GDM1 (cell line): ENCODE data around the gene TUBB2B.
"Not testable (repeated sequence)": the region's sequence is repeated elsewhere in the genome, so short reads cannot be mapped to it uniquely, and the experiment has no call there.

Experiments
- DNase-seq: peaks from one replicate; lab custom pipeline; 2025; lab: John Stamatoyannopoulos, UW

TUBB2B gene

GRCh38 chr6:3258201-3258600, 30.7 kb upstream of the TUBB2B start:
- no peak for DNase-seq

GRCh38 chr6:3253597-3253961, 26.1 kb upstream of the TUBB2B start:
- no peak for DNase-seq

GRCh38 chr6:3252861-3253596, 25.6 kb upstream of the TUBB2B start:
- no peak for DNase-seq

- DNase-seq, result no peak
Measured at GRCh38 chr6:3252369-3252768, 24.9 kb upstream of the TUBB2B start.

GRCh38 chr6:3251462-3252314, 24.2 kb upstream of the TUBB2B start:
- peak; percentile 62 for DNase-seq

GRCh38 chr6:3250231-3250675, 22.8 kb upstream of the TUBB2B start:
- DNase-seq, result no peak

GRCh38 chr6:3249821-3250220, 22.4 kb upstream of the TUBB2B start:
- no peak for DNase-seq

GRCh38 chr6:3247255-3248146, 20.0 kb upstream of the TUBB2B start:
- DNase-seq, result no peak

- DNase-seq, result no peak
Measured at GRCh38 chr6:3245216-3245615, 17.8 kb upstream of the TUBB2B start.

GRCh38 chr6:3244832-3245161, 17.3 kb upstream of the TUBB2B start:
- DNase-seq, result not testable (repeated sequence)

GRCh38 chr6:3244003-3244831, 16.8 kb upstream of the TUBB2B start:
- DNase-seq, result no peak

GRCh38 chr6:3242768-3243167, 15.3 kb upstream of the TUBB2B start:
- no peak for DNase-seq

- not testable (repeated sequence) for DNase-seq
Measured at GRCh38 chr6:3241745-3242144, 14.3 kb upstream of the TUBB2B start.

GRCh38 chr6:3240595-3240994, 13.1 kb upstream of the TUBB2B start:
- no peak for DNase-seq

GRCh38 chr6:3239110-3239830, 11.8 kb upstream of the TUBB2B start:
- no peak for DNase-seq

GRCh38 chr6:3237761-3238662, 10.6 kb upstream of the TUBB2B start:
- DNase-seq, result no peak

- no peak for DNase-seq
Measured at GRCh38 chr6:3236005-3236404, 8.6 kb upstream of the TUBB2B start.

GRCh38 chr6:3235486-3235885, 8.0 kb upstream of the TUBB2B start:
- DNase-seq, result no peak

- no peak for DNase-seq
Measured at GRCh38 chr6:3233904-3234303, 6.5 kb upstream of the TUBB2B start.

GRCh38 chr6:3233321-3233720, 5.9 kb upstream of the TUBB2B start:
- DNase-seq, result no peak
